ENCODE measurements around the gene SGK1. TPM values are rescaled to one million over a fixed set of nuclear protein-coding genes. Genes with fewer than 3 reads are reported as not detected.

SGK1 gene
- total RNA-seq, 4 donors from 2014 or later = 95.1 to 919 (median 248) TPM

GRCh38 chr6:134172706-134173365 lies 145.1 kb downstream of the SGK1 start:
- intact Hi-C loops (cut with DNase I; ENCODE audit: low total_unique reads) = loop anchor here (5.0 to 10.0 kb wide), 3 partner anchors 472 to 709 kb away; no protein-coding TSS in a partner anchor
- 31 to 34% methylated on average over 7 of the region's 7 CpGs for WGBS, 2 donors
- no peak for DNase-seq (ENCODE audit: low spot score in 2 of 2)
- H3K4me3 ChIP-seq (ENCODE audit: low read depth, poor library complexity, severe bottlenecking) = peak overlapping the region; percentile 41
- TF ChIP-seq, protein P1, sequence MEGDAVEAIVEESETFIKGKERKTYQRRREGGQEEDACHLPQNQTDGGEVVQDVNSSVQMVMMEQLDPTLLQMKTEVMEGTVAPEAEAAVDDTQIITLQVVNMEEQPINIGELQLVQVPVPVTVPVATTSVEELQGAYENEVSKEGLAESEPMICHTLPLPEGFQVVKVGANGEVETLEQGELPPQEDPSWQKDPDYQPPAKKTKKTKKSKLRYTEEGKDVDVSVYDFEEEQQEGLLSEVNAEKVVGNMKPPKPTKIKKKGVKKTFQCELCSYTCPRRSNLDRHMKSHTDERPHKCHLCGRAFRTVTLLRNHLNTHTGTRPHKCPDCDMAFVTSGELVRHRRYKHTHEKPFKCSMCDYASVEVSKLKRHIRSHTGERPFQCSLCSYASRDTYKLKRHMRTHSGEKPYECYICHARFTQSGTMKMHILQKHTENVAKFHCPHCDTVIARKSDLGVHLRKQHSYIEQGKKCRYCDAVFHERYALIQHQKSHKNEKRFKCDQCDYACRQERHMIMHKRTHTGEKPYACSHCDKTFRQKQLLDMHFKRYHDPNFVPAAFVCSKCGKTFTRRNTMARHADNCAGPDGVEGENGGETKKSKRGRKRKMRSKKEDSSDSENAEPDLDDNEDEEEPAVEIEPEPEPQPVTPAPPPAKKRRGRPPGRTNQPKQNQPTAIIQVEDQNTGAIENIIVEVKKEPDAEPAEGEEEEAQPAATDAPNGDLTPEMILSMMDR (IDR thresholded peaks at IDR 0.05) = no peak
- TF ChIP-seq POLR2A (IDR thresholded peaks at IDR 0.05) = no peak

DNA sequence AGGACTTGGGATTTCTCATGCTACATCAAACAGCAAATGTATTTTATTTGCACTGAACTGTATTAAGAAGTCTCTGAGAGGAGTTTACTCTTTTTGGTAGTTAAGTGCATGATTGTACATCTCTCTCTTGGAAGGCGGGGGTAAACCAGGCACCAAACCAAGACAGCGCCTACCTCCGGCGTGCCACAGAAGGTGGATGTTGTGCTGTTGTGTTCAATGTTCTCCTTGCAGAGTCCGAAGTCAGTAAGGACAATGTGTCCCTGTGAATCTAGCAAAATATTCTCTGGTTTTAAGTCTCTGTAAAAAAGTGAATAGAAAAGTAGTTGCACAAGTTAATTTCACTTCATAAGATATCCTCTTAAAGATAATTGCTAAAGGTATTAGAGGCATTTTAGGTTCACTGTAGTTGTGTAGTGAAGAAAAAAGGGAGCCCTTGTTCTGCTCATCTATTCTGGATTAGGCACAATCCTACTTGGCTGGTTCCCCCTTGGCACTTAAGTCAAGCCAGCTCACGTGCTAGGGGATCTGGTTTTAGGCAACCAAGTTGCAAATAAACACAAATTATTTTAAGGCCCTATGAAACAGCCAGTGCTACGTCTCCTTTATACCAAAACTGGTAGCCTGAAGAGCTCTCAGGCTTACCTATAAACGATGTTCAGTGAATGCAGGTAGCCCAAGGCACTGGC lies 145.7 kb downstream of the SGK1 start:
- no peak for DNase-seq (ENCODE audit: low spot score in 2 of 2)
- intact Hi-C loops (cut with DNase I; ENCODE audit: low total_unique reads) = loop anchor here (5.0 to 10.0 kb wide), 3 partner anchors 473 to 710 kb away; no protein-coding TSS in a partner anchor
- peak overlapping the region; percentile 41 for H3K4me3 ChIP-seq (ENCODE audit: low read depth, poor library complexity, severe bottlenecking)
- TF ChIP-seq, protein P1 (IDR thresholded peaks at IDR 0.05) = no peak
- no peak for TF ChIP-seq POLR2A (IDR thresholded peaks at IDR 0.05)
- WGBS, 2 donors = 38 to 58% methylated on average over 8 of the region's 8 CpGs

DNA sequence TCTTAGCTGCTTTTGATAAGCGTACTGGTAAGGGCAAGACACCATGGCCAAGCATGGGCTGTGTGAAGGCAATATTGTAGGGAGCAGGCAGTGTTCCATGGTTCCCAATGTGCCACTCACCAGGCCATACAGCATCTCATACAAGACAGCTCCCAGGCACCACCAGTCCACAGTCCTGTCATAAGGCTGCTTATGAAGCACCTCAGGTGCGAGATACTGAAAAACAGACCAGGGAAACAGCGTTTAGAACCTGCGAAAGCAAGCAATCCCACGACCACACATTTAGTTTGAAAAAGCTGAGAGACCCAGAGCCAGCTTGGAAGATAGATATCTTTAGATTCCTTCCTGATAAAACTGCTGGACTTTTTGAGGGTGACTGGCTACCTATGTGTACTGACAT lies 146.4 kb downstream of the SGK1 start:
- H3K4me3 ChIP-seq (ENCODE audit: low read depth, poor library complexity, severe bottlenecking) = peak overlapping the region; percentile 41
- DNase-seq (ENCODE audit: low spot score in 2 of 2) = no peak
- intact Hi-C loops (cut with DNase I; ENCODE audit: low total_unique reads) = loop anchor here (5.0 to 10.0 kb wide), 3 partner anchors 473 to 711 kb away; no protein-coding TSS in a partner anchor
- TF ChIP-seq, protein P1 (IDR thresholded peaks at IDR 0.05) = no peak
- TF ChIP-seq POLR2A (IDR thresholded peaks at IDR 0.05) = no peak
- WGBS, 2 donors = 65 to 75% methylated on average over 5 of the region's 5 CpGs

- H3K4me3 ChIP-seq (ENCODE audit: low read depth, poor library complexity, severe bottlenecking) = peak overlapping the region; percentile 41
- intact Hi-C loops (cut with DNase I; ENCODE audit: low total_unique reads) = loop anchor here (5.0 to 10.0 kb wide), 3 partner anchors 474 to 711 kb away; no protein-coding TSS in a partner anchor
- DNase-seq (ENCODE audit: low spot score in 2 of 2) = no peak
- WGBS, 2 donors = 52 to 53% methylated on average over 10 of the region's 10 CpGs
- no peak for TF ChIP-seq POLR2A (IDR thresholded peaks at IDR 0.05)
- TF ChIP-seq, protein P1 (IDR thresholded peaks at IDR 0.05) = no peak
Observed at GRCh38 chr6:134170844-134171243, 147.1 kb downstream of the SGK1 start.

DNA sequence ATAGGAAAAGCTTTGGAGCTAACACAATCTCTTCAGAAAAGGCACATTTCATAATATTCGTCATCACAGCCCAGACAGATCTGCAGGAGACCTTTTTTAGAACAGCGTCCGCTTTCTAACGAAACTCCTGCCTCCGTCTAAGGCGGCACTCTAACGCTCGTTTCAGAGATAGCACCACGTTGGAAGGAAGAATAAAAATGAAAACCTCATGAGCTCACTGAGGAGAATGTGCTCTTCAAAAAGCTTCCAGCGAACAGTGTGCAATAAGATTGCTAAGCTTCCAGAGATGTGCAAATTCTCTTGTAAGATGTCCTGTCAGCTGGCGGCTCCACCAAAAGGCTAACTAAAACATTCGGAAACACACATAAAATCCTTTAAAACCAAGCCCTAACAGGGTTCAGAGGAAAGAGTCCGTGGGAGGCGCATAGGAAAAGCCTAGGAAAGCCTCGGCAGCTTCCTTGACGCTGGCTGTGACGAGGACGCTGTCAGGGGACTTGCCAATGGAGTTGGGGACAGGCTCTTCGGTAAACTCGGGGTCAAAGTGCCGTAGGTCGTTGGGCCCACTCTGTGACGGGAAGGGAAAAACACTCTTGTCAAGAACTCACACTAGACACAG lies 147.9 kb downstream of the SGK1 start:
- H3K4me3 ChIP-seq (ENCODE audit: low read depth, poor library complexity, severe bottlenecking) = peak overlapping the region; percentile 24
- DNase-seq (ENCODE audit: low spot score in 2 of 2) = no peak
- intact Hi-C loops (cut with DNase I; ENCODE audit: low total_unique reads) = loop anchor here (5.0 to 10.0 kb wide), 3 partner anchors 475 to 712 kb away; no protein-coding TSS in a partner anchor
- TF ChIP-seq, protein P1 (IDR thresholded peaks at IDR 0.05) = no peak
- no peak for TF ChIP-seq POLR2A (IDR thresholded peaks at IDR 0.05)
- WGBS, 2 donors = 62 to 69% methylated on average over 23 of the region's 23 CpGs
